IPS DF 6.9 (cell line): ENCODE measurements around the gene PDE7B.
"Not testable (repeated sequence)": the region's sequence is repeated elsewhere in the genome, so short reads cannot be mapped to it uniquely, and the experiment has no call there.

ENCODE experiments used
- DNase-seq: peaks from one replicate; pipeline ENCODE4 v3.0.0-alpha.2; 2013; ENCODE audit warnings: low read depth, low spot score
- H3K27ac ChIP-seq: one replicate; pipeline ENCODE4 v1.5.1; 2013; ENCODE audit warnings: low read length, control low read depth
- H3K27me3 ChIP-seq: 2 replicates; pipeline ENCODE4 v1.6.1; 2013; ENCODE audit warnings: mild to moderate bottlenecking, low read length; ENCODE audit not compliant: control insufficient read depth, insufficient read depth
- H3K36me3 ChIP-seq: 2 replicates; pipeline ENCODE4 v1.6.1; 2013; ENCODE audit warnings: low read length; ENCODE audit not compliant: control insufficient read depth, insufficient read depth
- H3K4me1 ChIP-seq: 2 replicates; pipeline ENCODE4 v1.6.1; 2013; ENCODE audit warnings: low read length; ENCODE audit not compliant: control insufficient read depth, insufficient read depth
- H3K4me3 ChIP-seq: 2 replicates; pipeline ENCODE4 v1.5.1; 2013; ENCODE audit warnings: mild to moderate bottlenecking, low read length
- H3K9me3 ChIP-seq: 2 replicates; pipeline ENCODE4 v1.6.1; 2013; ENCODE audit warnings: low read length, inconsistent platforms; ENCODE audit not compliant: control insufficient read depth, insufficient read depth
- WGBS: extraction: QIAGEN DNeasy Blood & Tissue Kit; methylation state at CpG from one replicate; pipeline ENCODE4 v1.1.7; 2013; ENCODE audit warnings: mixed read lengths, missing lambda C conversion rate; ENCODE audit not compliant: insufficient read length, insufficient coverage; 5-methylcytosine and 5-hydroxymethylcytosine counted together

The PDE7B gene

GRCh38 chr6:136134751-136135150 lies 283.2 kb downstream of the PDE7B start:
- no CpG with 5 or more reads among the region's 3 CpGs for WGBS

DNA sequence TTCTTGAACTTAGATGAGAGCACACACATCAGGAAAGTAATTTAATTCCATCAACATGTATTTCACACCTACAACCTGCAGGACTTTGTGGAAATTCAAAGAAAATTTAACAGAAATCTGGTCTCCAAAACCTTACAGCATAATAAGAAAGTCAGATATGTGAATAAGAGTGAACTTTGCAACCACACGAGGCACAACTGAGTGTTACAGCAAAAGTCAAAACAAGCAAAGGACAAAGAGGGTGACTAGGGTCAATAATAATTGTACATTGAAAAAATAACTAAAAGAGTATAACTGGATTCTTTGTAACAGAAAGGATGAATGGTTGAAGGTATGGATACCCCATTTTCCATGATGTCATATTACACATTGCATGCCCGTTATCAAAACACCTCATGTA lies 284.8 kb downstream of the PDE7B start:
- H3K9me3 ChIP-seq, result no peaks in the 10 kb centered on the region
- no peak overlapping the region for H3K4me3 ChIP-seq
- no peaks in the 10 kb centered on the region for H3K36me3 ChIP-seq
- WGBS, result no CpG with 5 or more reads among the region's 2 CpGs
- no peak for DNase-seq
- H3K27ac ChIP-seq, result no peak overlapping the region
- no peaks in the 10 kb centered on the region for H3K27me3 ChIP-seq
- no peaks in the 10 kb centered on the region for H3K4me1 ChIP-seq

More at GRCh38 chr6:136134751-136135150, 283.2 kb downstream of the PDE7B start:
- no peaks in the 10 kb centered on the region for H3K36me3 ChIP-seq
- no peaks in the 10 kb centered on the region for H3K4me1 ChIP-seq
- DNase-seq, result no peak
- no peaks in the 10 kb centered on the region for H3K9me3 ChIP-seq
- no peak overlapping the region for H3K27ac ChIP-seq
- no peak overlapping the region for H3K4me3 ChIP-seq
- no peaks in the 10 kb centered on the region for H3K27me3 ChIP-seq

GRCh38 chr6:136137008-136137692 lies 285.6 kb downstream of the PDE7B start:
- no peak overlapping the region for H3K27ac ChIP-seq
- no peaks in the 10 kb centered on the region for H3K36me3 ChIP-seq
- H3K27me3 ChIP-seq, result no peaks in the 10 kb centered on the region
- no CpG with 5 or more reads among the region's 3 CpGs for WGBS
- no peaks in the 10 kb centered on the region for H3K4me1 ChIP-seq
- no peak for DNase-seq
- no peak overlapping the region for H3K4me3 ChIP-seq
- no peaks in the 10 kb centered on the region for H3K9me3 ChIP-seq

- no peak overlapping the region for H3K27ac ChIP-seq
- DNase-seq, result no peak
- H3K36me3 ChIP-seq, result no peaks in the 10 kb centered on the region
- no CpG with 5 or more reads among the region's 3 CpGs for WGBS
- H3K4me1 ChIP-seq, result no peaks in the 10 kb centered on the region
- H3K4me3 ChIP-seq, result no peak overlapping the region
- no peaks in the 10 kb centered on the region for H3K27me3 ChIP-seq
- no peaks in the 10 kb centered on the region for H3K9me3 ChIP-seq
Observed at GRCh38 chr6:136137739-136138402, 286.4 kb downstream of the PDE7B start.

GRCh38 chr6:136139111-136139510 lies 287.6 kb downstream of the PDE7B start:
- H3K4me1 ChIP-seq, H3K4me3 ChIP-seq, H3K36me3 ChIP-seq, H3K27me3 ChIP-seq, H3K27ac ChIP-seq, DNase-seq, H3K9me3 ChIP-seq: not testable (repeated sequence)
- WGBS, result no CpG with 5 or more reads among the region's 6 CpGs

GRCh38 chr6:136144251-136145023 lies 292.9 kb downstream of the PDE7B start:
- DNase-seq, result no peak
- H3K27me3 ChIP-seq, result no peaks in the 10 kb centered on the region
- H3K36me3 ChIP-seq, result no peaks in the 10 kb centered on the region

DNA sequence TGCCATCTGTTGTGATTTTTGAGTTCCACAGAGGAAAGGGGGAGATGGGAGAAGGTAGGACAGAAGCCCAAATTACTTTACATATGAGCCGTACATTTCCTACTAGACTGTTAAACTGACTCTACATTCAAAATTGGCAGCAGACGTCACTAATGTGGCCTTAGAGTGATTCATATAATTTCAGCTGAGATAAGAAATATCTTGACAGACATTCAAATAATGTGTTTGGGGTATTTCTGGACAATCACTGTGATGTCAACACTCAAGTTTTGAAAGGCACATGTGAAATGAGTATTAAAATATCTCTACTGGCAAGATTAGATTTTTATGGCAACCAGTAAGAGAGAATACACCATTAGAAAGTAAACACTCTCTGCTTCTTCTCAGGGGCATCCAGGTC lies 294.6 kb downstream of the PDE7B start:
- no peak for DNase-seq
- H3K4me3 ChIP-seq, result no peak overlapping the region
- no peak overlapping the region for H3K27ac ChIP-seq
- no peaks in the 10 kb centered on the region for H3K9me3 ChIP-seq
- no peaks in the 10 kb centered on the region for H3K27me3 ChIP-seq
- H3K4me1 ChIP-seq, result no peaks in the 10 kb centered on the region
- WGBS, result no CpG with 5 or more reads among the region's 2 CpGs
- H3K36me3 ChIP-seq, result no peaks in the 10 kb centered on the region

More at GRCh38 chr6:136144251-136145023, 292.9 kb downstream of the PDE7B start:
- Histone ChIP-seq H3K4me1 (no peaks in the 10 kb centered on the region), H3K9me3 (no peaks in the 10 kb centered on the region), H3K4me3 (no peak overlapping the region), H3K27ac (no peak overlapping the region)

DNA sequence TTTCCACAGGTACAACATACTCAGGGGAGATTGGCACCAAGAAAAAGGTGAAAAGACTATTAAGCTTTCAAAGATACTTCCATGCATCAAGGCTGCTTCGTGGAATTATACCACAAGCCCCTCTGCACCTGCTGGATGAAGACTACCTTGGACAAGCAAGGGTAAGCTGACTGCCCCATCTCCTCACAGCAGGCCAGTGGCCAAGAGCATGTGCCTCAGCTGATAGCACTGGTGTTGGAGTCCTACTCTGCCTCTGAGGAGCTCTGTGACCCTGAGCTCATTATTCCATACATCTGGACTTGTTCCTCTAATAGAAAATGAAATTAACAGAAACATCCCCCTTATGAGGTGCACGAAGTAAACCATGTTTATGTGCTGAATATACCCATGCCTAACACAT lies 295.8 kb downstream of the PDE7B start:
- Histone ChIP-seq H3K36me3 (no peaks in the 10 kb centered on the region), H3K4me1 (no peaks in the 10 kb centered on the region)
- no CpG with 5 or more reads among the region's 2 CpGs for WGBS

GRCh38 chr6:136148051-136148450 lies 296.6 kb downstream of the PDE7B start:
- H3K4me3 ChIP-seq, result no peak overlapping the region
- H3K27ac ChIP-seq, result no peak overlapping the region
- no peaks in the 10 kb centered on the region for H3K27me3 ChIP-seq
- no peaks in the 10 kb centered on the region for H3K36me3 ChIP-seq
- H3K9me3 ChIP-seq, result no peaks in the 10 kb centered on the region
- DNase-seq, result no peak
- WGBS, result no CpG with 5 or more reads among the region's 1 CpG
- H3K4me1 ChIP-seq, result no peaks in the 10 kb centered on the region

More for the DNA sequence above, 295.8 kb downstream of the PDE7B start:
- Histone ChIP-seq H3K27ac (no peak overlapping the region), H3K9me3 (no peaks in the 10 kb centered on the region), H3K4me3 (no peak overlapping the region), H3K27me3 (no peaks in the 10 kb centered on the region)
- DNase-seq, result no peak

DNA sequence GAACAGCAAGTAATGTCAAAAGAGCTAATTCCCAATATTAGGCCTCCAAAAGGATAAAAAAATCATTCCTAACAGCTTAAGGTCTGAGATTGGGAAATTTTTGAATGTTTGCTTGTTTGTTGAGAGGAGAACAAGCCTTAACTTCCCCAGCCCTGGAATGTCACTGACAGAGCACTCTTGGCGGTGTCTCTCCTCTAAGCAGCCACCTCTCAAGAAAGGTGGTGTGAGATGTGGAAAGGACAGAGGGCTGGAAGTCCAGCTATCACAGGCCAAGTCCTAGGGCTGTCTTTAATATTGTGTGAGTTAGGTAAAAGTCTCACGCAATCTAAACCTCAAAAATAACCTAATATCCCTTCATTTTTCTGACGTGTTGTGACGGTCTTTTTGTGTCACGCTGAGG lies 297.0 kb downstream of the PDE7B start:
- Histone ChIP-seq H3K4me3 (no peak overlapping the region), H3K4me1 (no peaks in the 10 kb centered on the region), H3K36me3 (no peaks in the 10 kb centered on the region), H3K27ac (no peak overlapping the region), H3K9me3 (no peaks in the 10 kb centered on the region), H3K27me3 (no peaks in the 10 kb centered on the region)
- no CpG with 5 or more reads among the region's 5 CpGs for WGBS
- no peak for DNase-seq
